IMR-90 (cell line): Measurements from ENCODE around the gene STPG1. TPM values are rescaled to one million over a fixed set of nuclear protein-coding genes. Genes with fewer than 3 reads are reported as not detected.

Source experiments
- ATAC-seq: fragments of 200-7000 bp; cut with Tn5 transposase; 2 replicates; pipeline ENCODE4 v1.9.1; 2020; ENCODE audit warnings: low read depth, mild to moderate bottlenecking, moderate library complexity
- BruUV-seq: library from RNA; stranded (reverse); fragments of 400-500 nt; replicated peaks from 2 replicates; lab custom pipeline; 2021; lab: Mats Ljungman, UMichigan
- CTCF ChIA-PET: fragments of 300-600 bp; formaldehyde crosslinking; extraction: SDS; loops from one replicate; lab custom pipeline; 2021; ENCODE audit warnings: antibody characterized with exemption; lab: Yijun Ruan, JAX
- POLR2A ChIA-PET: fragments of 300-600 bp; sonication (Branson Sonifier 250); formaldehyde crosslinking; loops from one replicate; lab custom pipeline; 2022; ENCODE audit warnings: antibody characterized with exemption; ENCODE audit not compliant: unreplicated experiment; lab: Charles Lee
- DNase-seq: peaks from one replicate; pipeline ENCODE4 v3.0.0; 2013
- H2AFZ ChIP-seq: replicated peaks from 2 replicates; pipeline ENCODE3; 2013; ENCODE audit warnings: low read length, mild to moderate bottlenecking; ENCODE audit not compliant: poor library complexity
- H2AK5ac ChIP-seq: 2 replicates; pipeline ENCODE4 v1.6.1; 2013; ENCODE audit warnings: low read depth, low read length, inconsistent platforms
- H2AK9ac ChIP-seq: replicated peaks from 2 replicates; pipeline ENCODE3; 2013; ENCODE audit warnings: mild to moderate bottlenecking, low read depth, low read length, moderate library complexity; ENCODE audit not compliant: poor library complexity
- H2BK120ac ChIP-seq: 2 replicates; pipeline ENCODE4 v1.6.1; 2013; ENCODE audit warnings: low read depth, low read length, inconsistent platforms
- H2BK15ac ChIP-seq: 3 replicates; pipeline ENCODE4 v1.6.1; 2013; ENCODE audit warnings: low read depth, low read length, inconsistent platforms
- H2BK20ac ChIP-seq: 2 replicates; pipeline ENCODE4 v1.6.1; 2013; ENCODE audit warnings: low read depth, mild to moderate bottlenecking, inconsistent platforms, low read length, moderate library complexity
- H2BK5ac ChIP-seq: 2 replicates; pipeline ENCODE4 v1.6.1; 2013; ENCODE audit warnings: mild to moderate bottlenecking, low read depth, low read length, inconsistent platforms; ENCODE audit not compliant: poor library complexity, severe bottlenecking
- H3K14ac ChIP-seq: replicated peaks from 2 replicates; pipeline ENCODE4 v1.6.1; 2013; ENCODE audit warnings: low read depth, low read length, inconsistent platforms
- H3K18ac ChIP-seq: 2 replicates; pipeline ENCODE4 v1.6.1; 2013; ENCODE audit warnings: low read depth, low read length, control low read depth
- H3K23ac ChIP-seq: 2 replicates; pipeline ENCODE4 v1.6.1; 2013; ENCODE audit warnings: low read depth, low read length, inconsistent platforms
- H3K27ac ChIP-seq: 2 replicates; pipeline ENCODE4 v1.5.1; 2013; ENCODE audit warnings: mild to moderate bottlenecking, control low read depth, low read length; ENCODE audit not compliant: insufficient read depth
- H3K27me3 ChIP-seq: 2 replicates; pipeline ENCODE4 v1.6.1; 2013; ENCODE audit warnings: low read length; ENCODE audit not compliant: control insufficient read depth, insufficient read depth
- H3K36me3 ChIP-seq: 2 replicates; pipeline ENCODE4 v1.6.1; 2013; ENCODE audit warnings: low read length, mixed read lengths; ENCODE audit not compliant: control insufficient read depth, insufficient read depth
- H3K4ac ChIP-seq: 2 replicates; pipeline ENCODE4 v1.6.1; 2013; ENCODE audit warnings: low read depth, low read length, inconsistent platforms
- H3K4me1 ChIP-seq: 2 replicates; pipeline ENCODE4 v1.6.1; 2013; ENCODE audit warnings: low read length, mixed read lengths; ENCODE audit not compliant: control insufficient read depth, insufficient read depth
- H3K4me2 ChIP-seq: 2 replicates; pipeline ENCODE4 v1.6.1; 2013; ENCODE audit warnings: low read depth, mild to moderate bottlenecking, control low read depth, low read length, moderate library complexity
- H3K4me3 ChIP-seq: 2 replicates; pipeline ENCODE4 v1.5.1; 2013; ENCODE audit warnings: low read depth, mild to moderate bottlenecking, control low read depth, low read length, moderate library complexity; ENCODE audit not compliant: insufficient read depth
- H3K56ac ChIP-seq: 2 replicates; pipeline ENCODE4 v1.6.1; 2013; ENCODE audit warnings: low read length, inconsistent platforms; ENCODE audit not compliant: insufficient read depth; ENCODE audit errors: extremely low read depth
- H3K79me1 ChIP-seq, 2 experiments: 2 replicates each; pipeline ENCODE4 v1.6.1; 2013; ENCODE audit warnings: low read length in 2 of 2, inconsistent platforms in 1 of 2, low read depth in 1 of 2
- H3K9ac ChIP-seq: 2 replicates; pipeline ENCODE4 v1.6.1; 2013; ENCODE audit warnings: low read depth, low read length, control low read depth
- H3K9me1 ChIP-seq: 2 replicates; pipeline ENCODE4 v1.6.1; 2013; ENCODE audit warnings: low read length, inconsistent platforms; ENCODE audit not compliant: insufficient read depth
- H3K9me3 ChIP-seq: 2 replicates; pipeline ENCODE4 v1.6.1; 2013; ENCODE audit warnings: low read length; ENCODE audit not compliant: control insufficient read depth, insufficient read depth
- H4K20me1 ChIP-seq: 2 replicates; pipeline ENCODE4 v1.6.1; 2013; ENCODE audit warnings: low read length, inconsistent platforms; ENCODE audit not compliant: insufficient read depth
- H4K5ac ChIP-seq: 2 replicates; pipeline ENCODE4 v1.6.1; 2013; ENCODE audit warnings: mild to moderate bottlenecking, low read depth, low read length, control low read depth
- H4K8ac ChIP-seq, 2 experiments: 2 replicates each; pipeline ENCODE4 v1.6.1; 2013; ENCODE audit warnings: low read depth in 2 of 2, low read length in 2 of 2, control low read depth in 1 of 2, inconsistent platforms in 1 of 2
- H4K91ac ChIP-seq: 2 replicates; pipeline ENCODE4 v1.6.1; 2013; ENCODE audit warnings: low read depth, low read length, inconsistent platforms; ENCODE audit not compliant: insufficient read depth
- BHLHE40 ChIP-seq: fragments of 150-350 bp; IDR thresholded peaks from 2 replicates; pipeline ENCODE4 v1.6.1; 2016; ENCODE audit warnings: mild to moderate bottlenecking, low read depth, low read length
- CEBPB ChIP-seq: IDR thresholded peaks from 2 replicates; pipeline ENCODE4 v1.6.1; 2012; ENCODE audit warnings: low read depth, low read length, improper control_type of control experiment
- CHD1 ChIP-seq: IDR thresholded peaks from 2 replicates; pipeline ENCODE4 v1.6.1; 2012; ENCODE audit warnings: low read depth, low read length, improper control_type of control experiment
- CTCF ChIP-seq: conservative IDR thresholded peaks from 2 replicates; pipeline ENCODE4 v1.5.1; 2012; ENCODE audit warnings: mild to moderate bottlenecking, low read depth, low read length, improper control_type of control experiment
- ELK1 ChIP-seq: fragments of 150-350 bp; IDR thresholded peaks from 2 replicates; pipeline ENCODE4 v1.6.1; 2016; ENCODE audit warnings: low read depth, mild to moderate bottlenecking, low read length, moderate library complexity, borderline replicate concordance
- FOS ChIP-seq: fragments of 150-350 bp; IDR thresholded peaks from 2 replicates; pipeline ENCODE4 v1.6.1; 2016; ENCODE audit warnings: low read depth, low read length
- MAFK ChIP-seq: IDR thresholded peaks from 2 replicates; pipeline ENCODE4 v1.6.1; 2012; ENCODE audit warnings: low read depth, low read length, improper control_type of control experiment
- MAZ ChIP-seq: IDR thresholded peaks from 2 replicates; pipeline ENCODE4 v1.6.1; 2012; ENCODE audit warnings: low read depth, mild to moderate bottlenecking, low read length, improper control_type of control experiment, moderate library complexity, borderline replicate concordance
- MXI1 ChIP-seq: IDR thresholded peaks from 2 replicates; pipeline ENCODE4 v1.6.1; 2012; ENCODE audit warnings: low read depth, mild to moderate bottlenecking, low read length, moderate library complexity, borderline replicate concordance
- NFE2L2 ChIP-seq: fragments of 150-350 bp; IDR thresholded peaks from 2 replicates; pipeline ENCODE4 v1.6.1; 2016; ENCODE audit warnings: low read depth, mild to moderate bottlenecking, low read length
- POLR2A ChIP-seq: IDR thresholded peaks from 2 replicates; pipeline ENCODE4 v1.6.1; 2012; ENCODE audit warnings: mild to moderate bottlenecking, low read depth, low read length
- RAD21 ChIP-seq: IDR thresholded peaks from 2 replicates; pipeline ENCODE4 v1.6.1; 2012; ENCODE audit warnings: low read length, improper control_type of control experiment
- RCOR1 ChIP-seq: IDR thresholded peaks from 2 replicates; pipeline ENCODE4 v1.6.1; 2012; ENCODE audit warnings: mild to moderate bottlenecking, low read length, improper control_type of control experiment; ENCODE audit not compliant: insufficient replicate concordance
- RFX5 ChIP-seq: IDR thresholded peaks from 2 replicates; pipeline ENCODE4 v1.8.0; 2012; ENCODE audit warnings: low read depth, mild to moderate bottlenecking, low read length, moderate library complexity
- SMC3 ChIP-seq: fragments of 150-350 bp; IDR thresholded peaks from 2 replicates; pipeline ENCODE4 v1.6.1; 2016; ENCODE audit warnings: low read depth, mild to moderate bottlenecking, antibody characterized with exemption, low read length, moderate library complexity
- USF2 ChIP-seq: fragments of 150-350 bp; IDR thresholded peaks from 2 replicates; pipeline ENCODE4 v1.6.1; 2017; ENCODE audit warnings: mild to moderate bottlenecking, antibody characterized with exemption, low read length, low read depth
- WGBS, 2 experiments: methylation state at CpG; one replicate each; pipeline versions ENCODE4 v1.1.5 to v1.1.7; 2013; ENCODE audit warnings: missing lambda C conversion rate in 2 of 2; ENCODE audit not compliant: insufficient read length in 1 of 2; ENCODE audit errors: extremely low coverage in 2 of 2; 5-methylcytosine and 5-hydroxymethylcytosine counted together
- dilution Hi-C: fragments of 300-500 bp; cut with HindIII; formaldehyde crosslinking; loops from one replicate; pipeline ENCODE4 v1.14.3; 2018; ENCODE audit warnings: low sequenced_read_pairs; ENCODE audit not compliant: unreplicated experiment
- in situ Hi-C: fragments of 300-500 bp; cut with MboI; formaldehyde crosslinking; loops from 3 replicates; pipeline ENCODE4 v1.14.3; 2019; ENCODE audit warnings: low sequenced_read_pairs, inconsistent platforms, mixed read lengths
- intact Hi-C: fragments of 100-400 bp; cut with micrococcal nuclease; formaldehyde crosslinking; loops from 2 replicates; pipeline ENCODE4 v1.10.0; 2022
- polyA plus RNA-seq, 3 experiments: library from polyadenylated mRNA; depleted of rRNA; stranded (reverse); fragments of >200 nt; gene quantifications; 2 replicates each; pipeline ENCODE4 v1.2.3, GENCODE V29; 2012; ENCODE audit warnings: low replicate concordance in 1 of 3
- total RNA-seq: library from RNA; depleted of rRNA; stranded (reverse); fragments of >200 nt; gene quantifications from 2 replicates; pipeline ENCODE4 v1.2.3, GENCODE V29; 2012

STPG1 gene
- total and polyA plus RNA-seq, 2 of the 4 experiments (the other 2 are of a cell fraction) = 3.0 to 6.5 TPM

- Histone ChIP-seq H4K5ac (no peak overlapping the region), H3K9ac (no peak overlapping the region), H4K8ac (no peak overlapping the region), H3K27ac (no peak overlapping the region), H2BK20ac (no peak overlapping the region), H3K4me3 (no peak overlapping the region), H2BK15ac (no peak overlapping the region), H3K9me3 (no peaks in the 10 kb centered on the region), H3K27me3 (peaks cover 43% of the 10 kb centered on the region), H3K56ac (no peak overlapping the region), H4K91ac (no peak overlapping the region), H3K4me2 (no peak overlapping the region), H3K23ac (no peak overlapping the region), H2AK5ac (no peak overlapping the region), H4K20me1 (no peaks in the 10 kb centered on the region), H3K4ac (no peak overlapping the region), H3K79me1 (no peaks in the 10 kb centered on the region), H3K9me1 (no peaks in the 10 kb centered on the region), H2AK9ac (no peak overlapping the region), H3K18ac (no peak overlapping the region), H3K14ac (no peak overlapping the region), H3K36me3 (no peaks in the 10 kb centered on the region), H2BK120ac (no peak overlapping the region), H2AFZ (no peak overlapping the region), H3K4me1 (peaks cover 9% of the 10 kb centered on the region), H2BK5ac (no peak overlapping the region)
- WGBS, 2 experiments = no CpG with 5 or more reads among the region's 6 CpGs
- ATAC-seq (no peak), DNase-seq (no peak)
- no TSS peak for BruUV-seq
- CTCF ChIA-PET = no interaction called here
- POLR2A ChIA-PET = no interaction called here
- dilution Hi-C loops = no loop called here
- TF ChIP-seq MAFK (no peak), NFE2L2 (no peak), SMC3 (no peak), CHD1 (no peak), RCOR1 (no peak), RAD21 (no peak), BHLHE40 (no peak), RFX5 (no peak), USF2 (no peak), MXI1 (no peak), CEBPB (no peak), MAZ (no peak), FOS (no peak), CTCF (no peak), POLR2A (no peak), ELK1 (no peak)
- intact Hi-C loops = no loop called here
- in situ Hi-C loops = no loop called here
Measured at GRCh38 chr1:24315391-24315790, 98.2 kb downstream of the STPG1 start.
